Pericardium fibroblast (primary cell): ENCODE data around the gene HBE1. TPM values are rescaled to one million over a fixed set of nuclear protein-coding genes. Genes with fewer than 3 reads are reported as not detected.

Experiments used
- total RNA-seq: library from RNA; depleted of rRNA; stranded (reverse); fragments of >200 nt; gene quantifications from 2 replicates; pipeline ENCODE4 v1.2.3, GENCODE V29; 2015

HBE1 gene
- not detected in 2 replicates for total RNA-seq

GRCh38 chr11:5269715-5270147 is at the start of gene HBE1:
TSS of gene HBE1 (minus strand) at chr11:5269945. CDS start at chr11:5269890, 55 bp downstream.

GRCh38 chr11:5301846-5302245 is 32.1 kb upstream of the HBE1 start, which contains the start of gene OR51B4:
TSS of gene OR51B4 (minus strand) at chr11:5301946. CDS start at chr11:5301946, 0 bp downstream.

GRCh38 chr11:5254646-5255413 is 14.9 kb downstream of the HBE1 start, which contains the start of gene HBG2:
TSS of gene HBG2 (minus strand) at chr11:5254781. CDS start at chr11:5254728, 53 bp downstream.

GRCh38 chr11:5249807-5250396 is 19.8 kb downstream of the HBE1 start, which contains the start of gene HBG1:
TSS of gene HBG1 (minus strand) at chr11:5249857. CDS start at chr11:5249804, 53 bp downstream.

GRCh38 chr11:5234381-5234834 is 35.3 kb downstream of the HBE1 start, which contains the start of gene HBD:
TSS of gene HBD (minus strand) at chr11:5234483. CDS start at chr11:5234433, 50 bp downstream.

GRCh38 chr11:5226732-5227310 is 42.9 kb downstream of the HBE1 start, which contains the start of gene HBB:
TSS of gene HBB (minus strand) at chr11:5227071. CDS start at chr11:5227021, 50 bp downstream.

Other genes starting within 250 kb of the HBE1 start
- not detected in 2 replicates for gene OR52J3, start 223.4 kb downstream of the HBE1 start, total RNA-seq
- gene OR52E2, start 210.3 kb downstream of the HBE1 start, total RNA-seq, result not detected in 2 replicates
- not detected in 2 replicates for gene OR52E1, start 200.4 kb downstream of the HBE1 start, total RNA-seq
- gene OR52A5, start 131.6 kb downstream of the HBE1 start, total RNA-seq, result not detected in 2 replicates
- not detected in 2 replicates for gene OR52A1, start 115.2 kb downstream of the HBE1 start, total RNA-seq
- not detected in 2 replicates for gene OR51V1, start 69.3 kb downstream of the HBE1 start, total RNA-seq
- gene HBB, start 42.9 kb downstream of the HBE1 start, total RNA-seq, result not detected in 2 replicates
- gene HBD, start 35.5 kb downstream of the HBE1 start, total RNA-seq, result not detected in 2 replicates
- gene HBG1, start 20.1 kb downstream of the HBE1 start, total RNA-seq, result not detected in 2 replicates
- gene HBG2, start 15.2 kb downstream of the HBE1 start, total RNA-seq, result not detected in 2 replicates
- not detected in 2 replicates for gene OR51B4, start 32.0 kb upstream of the HBE1 start, total RNA-seq
- not detected in 2 replicates for gene OR51B2, start 54.4 kb upstream of the HBE1 start, total RNA-seq
- not detected in 2 replicates for gene OR51B5, start 73.6 kb upstream of the HBE1 start, total RNA-seq
- not detected in 2 replicates for gene OR51B6, start 81.6 kb upstream of the HBE1 start, total RNA-seq
- not detected in 2 replicates for gene OR51M1, start 113.9 kb upstream of the HBE1 start, total RNA-seq
- not detected in 2 replicates for gene OR51Q1, start 152.2 kb upstream of the HBE1 start, total RNA-seq
- not detected in 2 replicates for gene OR51I1, start 171.6 kb upstream of the HBE1 start, total RNA-seq
- gene OR51I2, start 179.4 kb upstream of the HBE1 start, total RNA-seq, result not detected in 2 replicates
- gene OR52D1, start 218.7 kb upstream of the HBE1 start, total RNA-seq, result not detected in 2 replicates
- not detected in 2 replicates for gene UBQLN3, start 240.0 kb upstream of the HBE1 start, total RNA-seq
- not detected in 2 replicates for gene UBQLNL, start 246.8 kb upstream of the HBE1 start, total RNA-seq